Coronary artery (tissue), 2 donors: ENCODE measurements around the gene FAM13A.

Experiments
- DNase-seq: peaks from one replicate; pipeline ENCODE4 v3.0.0-alpha.2; 2017; ENCODE audit warnings: low spot score
- H3K27ac ChIP-seq, 2 donors: fragments of 200-600 bp; sonication (generic); one replicate each; pipeline ENCODE4 v1.5.1; 2016 to 2019
- H3K4me3 ChIP-seq: fragments of 200-600 bp; sonication (generic); 2 replicates; pipeline ENCODE4 v1.5.1; 2016; ENCODE audit warnings: mild to moderate bottlenecking, moderate library complexity
- TF ChIP-seq, protein P1 (sequence below): fragments of 200-600 bp; sonication (generic); IDR thresholded peaks from one replicate; pipeline ENCODE4 v1.5.1; 2019; ENCODE audit warnings: antibody characterized with exemption

The FAM13A gene

DNA sequence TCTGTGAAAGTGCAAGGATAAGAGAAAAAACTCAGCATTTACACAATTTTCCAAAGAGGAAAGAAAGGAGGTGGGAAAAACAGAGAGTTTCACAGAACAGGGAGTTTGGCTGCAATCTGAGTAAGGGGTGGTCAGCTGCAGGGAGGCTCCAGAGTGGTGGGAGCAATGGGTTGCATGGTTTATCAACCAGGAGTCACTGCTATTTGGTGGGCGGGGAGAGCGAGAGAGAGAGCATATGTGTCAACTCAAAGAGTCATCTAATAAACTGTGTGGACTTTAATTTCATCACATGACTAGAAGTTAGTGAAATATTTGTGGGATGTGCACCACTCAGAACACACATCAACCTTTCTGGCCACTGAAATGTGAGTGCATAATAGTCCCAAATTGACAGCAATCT is 94.6 kb downstream of the FAM13A start:
- H3K27ac ChIP-seq = no peak overlapping the region
- TF ChIP-seq, protein P1, sequence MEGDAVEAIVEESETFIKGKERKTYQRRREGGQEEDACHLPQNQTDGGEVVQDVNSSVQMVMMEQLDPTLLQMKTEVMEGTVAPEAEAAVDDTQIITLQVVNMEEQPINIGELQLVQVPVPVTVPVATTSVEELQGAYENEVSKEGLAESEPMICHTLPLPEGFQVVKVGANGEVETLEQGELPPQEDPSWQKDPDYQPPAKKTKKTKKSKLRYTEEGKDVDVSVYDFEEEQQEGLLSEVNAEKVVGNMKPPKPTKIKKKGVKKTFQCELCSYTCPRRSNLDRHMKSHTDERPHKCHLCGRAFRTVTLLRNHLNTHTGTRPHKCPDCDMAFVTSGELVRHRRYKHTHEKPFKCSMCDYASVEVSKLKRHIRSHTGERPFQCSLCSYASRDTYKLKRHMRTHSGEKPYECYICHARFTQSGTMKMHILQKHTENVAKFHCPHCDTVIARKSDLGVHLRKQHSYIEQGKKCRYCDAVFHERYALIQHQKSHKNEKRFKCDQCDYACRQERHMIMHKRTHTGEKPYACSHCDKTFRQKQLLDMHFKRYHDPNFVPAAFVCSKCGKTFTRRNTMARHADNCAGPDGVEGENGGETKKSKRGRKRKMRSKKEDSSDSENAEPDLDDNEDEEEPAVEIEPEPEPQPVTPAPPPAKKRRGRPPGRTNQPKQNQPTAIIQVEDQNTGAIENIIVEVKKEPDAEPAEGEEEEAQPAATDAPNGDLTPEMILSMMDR = no peak
- no peak overlapping the region for H3K4me3 ChIP-seq
- DNase-seq = no peak

DNA sequence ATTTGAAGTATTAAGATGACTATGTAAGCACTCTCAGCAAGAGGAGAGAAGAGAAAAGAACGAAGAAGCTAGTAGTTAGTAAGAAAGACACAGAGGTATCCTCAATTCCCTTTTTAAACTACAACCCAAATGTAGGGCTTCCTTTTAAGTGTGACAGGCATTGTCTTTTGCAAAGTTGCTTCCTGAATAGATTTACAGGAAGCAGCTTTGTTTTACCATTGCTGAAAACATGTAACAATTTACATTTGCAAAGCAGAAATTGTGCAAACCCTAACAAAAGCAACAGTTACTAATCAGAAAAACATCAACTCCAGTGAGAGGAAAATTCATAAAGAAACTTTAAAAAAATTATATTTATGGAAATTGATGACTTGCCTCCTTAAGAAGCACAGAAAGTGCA is 96.4 kb downstream of the FAM13A start:
- Histone ChIP-seq H3K27ac (no peak overlapping the region), H3K4me3 (no peak overlapping the region)
- no peak for DNase-seq
- TF ChIP-seq, protein P1 = no peak

GRCh38 chr4:88958080-88958479 is 98.9 kb downstream of the FAM13A start:
- H3K27ac ChIP-seq = peak overlapping the region in 1 of 2 donors; percentile 49
- TF ChIP-seq, protein P1 = no peak
- DNase-seq = no peak
- no peak overlapping the region for H3K4me3 ChIP-seq

GRCh38 chr4:88957570-88957969 is 99.4 kb downstream of the FAM13A start:
- TF ChIP-seq, protein P1 = no peak
- no peak for DNase-seq
- H3K4me3 ChIP-seq = no peak overlapping the region
- no peak overlapping the region for H3K27ac ChIP-seq

- no peak for DNase-seq
- no peak overlapping the region for H3K27ac ChIP-seq
- TF ChIP-seq, protein P1 = no peak
- no peak overlapping the region for H3K4me3 ChIP-seq
These were observed 101.2 kb downstream of the FAM13A start for GRCh38 chr4:88955580-88956380.

DNA sequence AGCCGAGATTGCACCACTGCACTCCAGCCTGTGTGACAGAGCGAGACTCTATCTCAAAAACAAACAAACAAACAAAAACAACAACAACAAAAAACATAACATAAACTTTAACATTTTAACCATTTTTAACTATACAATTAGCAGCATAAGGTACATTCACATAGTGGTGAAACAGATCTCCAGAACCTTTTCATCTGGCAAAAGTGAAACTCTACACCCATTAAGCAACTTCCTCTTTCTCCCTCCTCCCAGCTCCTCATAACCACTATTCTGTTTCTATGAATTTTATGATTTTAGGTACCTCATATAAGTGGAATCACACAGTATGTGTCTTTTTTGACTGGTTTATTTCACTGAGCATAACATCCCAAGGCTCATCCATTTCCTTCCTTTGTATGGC is 103.6 kb downstream of the FAM13A start:
- Histone ChIP-seq H3K4me3 (no peak overlapping the region), H3K27ac (no peak overlapping the region)
- TF ChIP-seq, protein P1 = no peak

GRCh38 chr4:88952081-88952480 is 104.9 kb downstream of the FAM13A start:
- no peak for DNase-seq
- peak overlapping the region in 1 of 2 donors; percentile 47 for H3K27ac ChIP-seq

More for the DNA sequence above, 103.6 kb downstream of the FAM13A start:
- DNase-seq = no peak

More at GRCh38 chr4:88952081-88952480, 104.9 kb downstream of the FAM13A start:
- TF ChIP-seq, protein P1 = no peak
- H3K4me3 ChIP-seq = no peak overlapping the region
